GM18870 (cell line): ENCODE data around the gene ARHGAP45.

Experiments
- ATAC-seq: cut with Tn5 transposase; IDR thresholded peaks from one replicate; pipeline ENCODE4 v1.9.1; 2021; ENCODE audit warnings: moderate library complexity; ENCODE audit not compliant: unreplicated experiment

Gene ARHGAP45

GRCh38 chr19:1054102-1055027, 12.6 kb upstream of the ARHGAP45 start:
- no peak for ATAC-seq

DNA sequence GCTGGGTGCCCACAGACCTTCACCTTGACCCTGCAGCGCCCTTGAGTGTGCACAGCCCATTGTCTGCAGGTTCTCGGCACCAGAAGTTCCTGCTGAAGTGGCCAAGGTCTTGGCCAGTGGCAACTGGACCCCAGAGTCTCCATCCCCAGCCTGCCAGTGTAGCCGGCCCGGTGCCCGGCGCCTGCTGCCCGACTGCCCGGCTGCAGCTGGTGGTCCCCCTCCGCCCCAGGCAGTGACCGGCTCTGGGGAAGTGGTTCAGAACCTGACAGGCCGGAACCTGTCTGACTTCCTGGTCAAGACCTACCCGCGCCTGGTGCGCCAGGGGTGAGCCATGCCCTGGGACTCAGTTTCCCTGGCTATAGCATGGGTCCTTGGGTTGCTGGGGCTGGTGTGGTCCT, 11.9 kb upstream of the ARHGAP45 start:
- no peak for ATAC-seq

DNA sequence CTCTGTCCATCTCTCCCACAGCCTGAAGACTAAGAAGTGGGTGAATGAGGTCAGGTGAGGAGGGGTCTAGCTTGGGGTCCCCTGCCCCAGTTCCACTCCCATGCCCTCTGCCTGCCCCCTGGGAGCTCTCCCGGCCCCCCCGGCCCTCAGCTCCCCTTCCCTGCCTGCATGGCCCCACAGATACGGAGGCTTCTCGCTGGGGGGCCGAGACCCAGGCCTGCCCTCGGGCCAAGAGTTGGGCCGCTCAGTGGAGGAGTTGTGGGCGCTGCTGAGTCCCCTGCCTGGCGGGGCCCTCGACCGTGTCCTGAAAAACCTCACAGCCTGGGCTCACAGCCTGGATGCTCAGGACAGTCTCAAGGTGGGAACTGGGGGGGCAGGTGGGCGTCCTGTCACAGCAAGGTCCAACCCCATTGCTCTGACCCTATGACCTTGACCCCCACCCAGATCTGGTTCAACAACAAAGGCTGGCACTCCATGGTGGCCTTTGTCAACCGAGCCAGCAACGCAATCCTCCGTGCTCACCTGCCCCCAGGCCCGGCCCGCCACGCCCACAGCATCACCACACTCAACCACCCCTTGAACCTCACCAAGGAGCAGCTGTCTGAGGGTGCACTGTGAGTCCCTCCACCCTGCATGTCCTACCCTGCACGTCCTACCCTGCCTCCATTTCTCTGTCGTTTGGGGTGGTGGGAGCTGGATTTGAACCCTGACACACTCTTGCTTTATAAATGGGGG, 10.9 kb upstream of the ARHGAP45 start:
- no peak for ATAC-seq

DNA sequence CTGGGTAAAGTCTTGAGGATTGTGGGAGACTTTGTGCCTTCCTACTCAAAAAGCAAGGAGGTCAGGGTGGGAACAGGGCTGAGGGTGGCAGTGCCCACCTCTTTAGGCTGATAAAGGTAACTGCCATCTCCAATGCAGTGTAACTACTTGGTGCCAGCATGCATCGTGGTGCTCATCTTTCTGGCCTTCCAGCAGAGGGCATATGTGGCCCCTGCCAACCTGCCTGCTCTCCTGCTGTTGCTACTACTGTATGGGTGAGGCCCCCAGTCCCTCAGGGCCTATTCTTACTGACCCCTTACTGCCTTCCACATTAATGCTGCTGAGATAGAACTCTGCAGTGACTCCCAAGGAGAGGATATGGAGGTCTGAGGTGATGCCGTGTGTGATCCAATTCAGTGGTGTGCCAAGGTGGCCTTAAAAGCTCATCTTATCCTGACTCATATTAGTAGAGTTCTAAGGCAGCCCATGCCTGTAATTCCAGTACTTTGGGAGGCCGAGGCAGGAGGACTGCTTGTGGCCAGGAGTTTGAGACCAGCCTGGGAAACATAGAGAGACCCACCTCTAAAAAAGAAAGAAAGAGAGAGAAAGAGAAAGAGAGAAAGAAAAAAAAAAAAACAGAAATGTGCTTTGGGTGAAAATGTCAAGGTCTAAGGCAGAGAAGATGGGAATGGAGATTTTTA, 9.7 kb upstream of the ARHGAP45 start:
- no peak for ATAC-seq

DNA sequence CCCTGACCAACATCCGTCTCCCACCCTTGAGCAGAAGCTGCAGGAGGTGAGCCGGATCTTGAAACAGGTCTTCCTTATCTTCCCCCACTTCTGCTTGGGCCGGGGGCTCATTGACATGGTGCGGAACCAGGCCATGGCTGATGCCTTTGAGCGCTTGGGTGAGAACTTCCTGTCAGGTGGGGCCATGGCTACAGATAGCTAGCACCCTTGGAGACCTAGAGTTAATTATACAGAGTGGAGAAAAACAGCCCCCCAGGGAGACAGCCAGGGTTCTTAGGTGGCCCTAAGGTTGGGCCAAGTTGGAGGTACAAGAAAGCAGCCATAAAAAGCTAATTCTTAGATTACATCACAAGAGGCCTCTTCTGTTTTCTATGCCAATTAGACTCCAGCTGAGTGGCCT, 8.9 kb upstream of the ARHGAP45 start:
- no peak for ATAC-seq

DNA sequence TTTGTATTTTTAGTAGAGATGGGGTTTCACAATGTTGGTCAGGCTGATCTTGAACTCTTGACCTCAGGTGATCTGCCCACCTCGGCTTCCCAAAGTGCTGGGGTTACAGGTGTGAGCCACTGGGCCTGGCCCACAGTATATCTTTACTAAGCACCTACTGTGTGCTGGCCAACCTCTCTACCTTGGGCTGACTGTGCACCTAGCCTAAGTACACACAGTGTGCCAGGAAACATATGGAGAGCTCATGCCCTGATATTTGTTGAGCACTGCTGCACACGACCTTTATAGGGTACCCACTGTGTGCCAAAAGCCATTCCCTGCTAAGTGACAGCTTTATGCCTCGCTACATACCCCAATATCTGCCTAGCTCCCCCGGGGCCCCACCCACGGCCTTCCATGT, 6.3 kb upstream of the ARHGAP45 start:
- no peak for ATAC-seq

GRCh38 chr19:1061987-1062386, 5.0 kb upstream of the ARHGAP45 start:
- ATAC-seq, result no peak

DNA sequence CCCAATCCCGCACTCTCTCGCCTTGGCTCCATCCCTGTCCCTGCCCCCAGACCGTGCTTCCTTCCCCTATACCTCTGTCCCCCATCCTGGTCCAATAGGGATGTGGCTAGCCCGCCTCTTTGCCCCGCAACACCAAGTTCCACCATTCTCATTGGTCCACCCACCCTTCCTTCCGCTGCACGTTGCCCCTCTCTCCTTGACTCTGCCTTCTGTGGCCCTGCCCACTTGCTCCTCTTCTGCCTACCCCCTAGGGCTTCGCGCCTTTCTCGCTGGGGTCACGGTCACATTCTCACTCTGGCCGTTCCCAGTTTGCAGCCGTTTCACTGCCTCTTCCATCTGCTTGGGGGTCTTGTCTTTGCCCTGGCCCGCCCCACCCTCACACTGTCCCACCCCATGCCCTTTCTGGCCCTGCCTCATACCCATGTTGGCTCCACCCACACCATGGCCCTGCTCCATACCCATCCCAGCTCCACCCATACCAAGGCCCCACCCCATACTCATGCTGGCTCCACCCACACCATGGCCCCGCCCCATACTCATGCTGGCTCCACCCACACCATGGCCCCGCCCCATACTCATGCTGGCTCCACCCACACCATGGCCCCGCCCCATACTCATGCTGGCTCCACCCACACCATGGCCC, 4.5 kb upstream of the ARHGAP45 start:
- no peak for ATAC-seq

DNA sequence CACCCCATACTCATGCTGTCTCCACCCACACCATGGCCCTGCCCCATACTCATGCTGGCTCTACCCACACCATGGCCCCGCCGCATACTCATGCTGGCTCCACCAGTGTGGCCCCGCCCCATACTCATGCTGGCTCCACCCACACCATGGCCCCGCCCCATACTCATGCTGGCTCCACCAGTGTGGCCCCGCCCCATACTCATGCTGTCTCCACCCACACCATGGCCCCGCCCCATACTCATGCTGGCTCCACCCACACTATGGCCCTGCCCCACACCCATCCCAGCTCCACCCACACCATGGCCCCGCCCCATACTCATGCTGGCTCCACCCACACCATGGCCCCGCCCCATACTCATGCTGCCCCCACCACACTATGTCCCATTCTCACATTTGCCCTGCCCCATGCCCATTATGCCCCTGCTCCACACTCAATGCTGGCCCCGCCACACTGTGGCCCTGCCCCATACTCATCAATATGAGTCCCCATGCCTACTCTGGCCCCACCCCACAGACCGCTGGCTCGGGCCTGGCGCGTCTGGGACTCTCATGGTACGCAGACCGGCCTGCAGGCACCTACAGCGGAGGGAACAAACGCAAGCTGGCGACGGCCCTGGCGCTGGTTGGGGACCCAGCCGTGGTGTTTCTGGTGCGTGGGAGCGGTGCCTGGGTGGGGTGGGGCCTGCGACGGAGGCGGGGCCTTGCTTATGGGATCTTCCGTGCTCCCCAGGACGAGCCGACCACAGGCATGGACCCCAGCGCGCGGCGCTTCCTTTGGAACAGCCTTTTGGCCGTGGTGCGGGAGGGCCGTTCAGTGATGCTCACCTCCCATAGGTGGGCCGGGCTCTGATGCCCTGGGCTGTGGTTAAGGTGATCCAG, 3.7 kb upstream of the ARHGAP45 start:
- no peak for ATAC-seq

- ATAC-seq, result no peak
Observed at GRCh38 chr19:1063909-1064660, 2.9 kb upstream of the ARHGAP45 start.

- ATAC-seq, result no peak
Observed at GRCh38 chr19:1064661-1065605, 2.0 kb upstream of the ARHGAP45 start.

GRCh38 chr19:1065606-1066109, 1.3 kb upstream of the ARHGAP45 start:
- no peak for ATAC-seq

DNA sequence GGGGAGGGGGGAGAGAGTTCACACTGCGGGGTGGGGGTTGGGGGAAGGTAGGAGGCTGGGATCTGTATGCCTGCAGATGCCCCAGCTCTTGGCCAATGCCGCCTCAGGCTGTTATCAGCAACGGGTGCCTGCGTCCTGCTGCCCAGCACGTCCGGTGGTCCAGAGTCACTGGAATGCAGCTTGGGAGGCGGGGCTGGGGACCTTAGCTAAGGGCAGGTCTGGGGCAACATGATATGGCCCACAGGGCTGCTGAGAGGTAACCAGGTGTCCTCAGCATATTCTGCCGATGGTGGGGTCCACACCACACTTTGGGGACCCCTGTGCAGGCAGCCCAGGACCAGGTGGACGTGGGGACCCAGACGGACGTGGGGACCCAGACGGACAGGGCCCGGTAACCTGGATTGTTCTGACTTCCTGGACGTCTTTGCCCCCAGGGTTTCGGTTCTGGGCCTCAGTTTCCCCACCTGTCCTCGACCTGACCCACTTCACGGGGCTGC, 668 bp upstream of the ARHGAP45 start:
- ATAC-seq, result no peak

GRCh38 chr19:1067341-1067957, 482 bp downstream of the ARHGAP45 start:
- no peak for ATAC-seq

DNA sequence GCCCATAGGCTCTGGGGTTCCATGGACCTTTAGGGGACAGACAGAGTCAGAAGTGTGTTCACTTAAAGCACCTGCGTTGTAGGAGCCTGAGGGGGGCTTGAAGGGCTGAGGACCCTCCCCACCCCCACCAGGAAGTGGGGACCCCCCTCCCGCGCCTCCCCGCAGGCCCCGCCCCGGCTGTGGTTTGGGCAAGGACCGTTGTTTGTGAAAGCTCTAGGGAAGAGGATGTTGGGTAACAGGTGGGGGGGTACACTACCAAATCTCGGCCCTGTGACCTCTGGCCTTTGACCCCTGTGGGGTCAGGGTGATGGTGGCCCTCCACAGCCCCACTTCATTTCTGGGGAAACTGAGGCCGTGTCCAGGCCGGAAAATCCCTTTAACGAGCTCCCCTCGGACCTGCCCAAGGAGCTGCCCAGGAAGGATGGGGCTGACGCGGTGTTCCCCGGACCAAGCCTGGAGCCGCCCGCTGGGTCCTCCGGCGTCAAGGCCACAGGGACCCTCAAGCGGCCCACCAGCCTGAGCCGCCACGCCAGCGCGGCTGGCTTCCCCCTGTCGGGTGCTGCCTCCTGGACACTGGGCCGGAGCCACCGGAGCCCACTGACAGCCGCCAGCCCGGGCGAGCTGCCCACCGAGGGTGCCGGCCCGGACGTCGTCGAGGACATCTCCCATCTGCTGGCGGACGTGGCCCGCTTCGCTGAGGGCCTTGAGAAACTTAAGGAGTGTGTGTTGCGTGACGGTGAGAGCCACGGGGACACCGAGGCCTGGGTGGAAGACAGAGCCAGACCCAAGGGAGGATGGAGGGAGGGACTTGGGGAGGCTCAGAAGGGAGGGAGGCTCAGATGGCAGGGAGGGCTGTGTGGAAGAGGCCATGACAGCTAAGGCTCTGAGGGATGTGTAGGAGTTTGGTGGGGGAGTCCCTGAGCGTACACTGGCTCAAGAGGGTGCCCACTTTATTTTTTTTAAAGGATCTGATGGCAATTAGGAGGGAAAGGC, 1.3 kb downstream of the ARHGAP45 start:
- no peak for ATAC-seq
